GM18861 (cell line): ENCODE results near the gene GAPDHS.

Source experiments
- ATAC-seq: cut with Tn5 transposase; IDR thresholded peaks from one replicate; pipeline ENCODE4 v1.9.1; 2021; ENCODE audit not compliant: unreplicated experiment

Gene GAPDHS

GRCh38 chr19:35585848-35586247 is 52.6 kb downstream of the GAPDHS start, which contains the start of gene PMIS2:
Gene PMIS2 (plus strand): TSS chr19:35586173. CDS start chr19:35586260, 87 bp downstream.
- ATAC-seq: no peak

GRCh38 chr19:35587321-35587720 is 54.1 kb downstream of the GAPDHS start:
- ATAC-seq: no peak

GRCh38 chr19:35590875-35591274 is 57.6 kb downstream of the GAPDHS start:
- ATAC-seq: no peak

DNA sequence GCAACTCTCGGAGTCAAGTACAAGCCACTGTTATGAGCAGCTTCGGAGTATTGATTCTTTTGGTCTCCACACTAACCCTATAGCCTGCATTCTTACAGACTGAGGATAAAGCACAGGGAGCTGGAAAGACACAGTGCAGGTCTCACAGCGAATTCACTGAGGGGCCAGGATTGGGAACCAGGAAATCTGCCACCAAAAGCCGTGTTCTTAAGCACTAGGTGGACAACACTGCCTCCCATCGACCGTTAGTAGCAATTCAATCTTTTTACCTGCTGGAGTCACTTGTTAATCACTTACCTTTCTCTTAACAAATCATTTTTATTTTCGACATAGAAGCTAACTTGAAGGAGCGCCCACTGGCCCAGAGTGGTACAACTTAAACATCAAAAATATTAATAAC is 59.0 kb downstream of the GAPDHS start:
- no peak for ATAC-seq
